Measurements from ENCODE around the gene BIN1.
"Not testable (repeated sequence)": the region's sequence is repeated elsewhere in the genome, so short reads cannot be mapped to it uniquely, and the experiment has no call there.

Gene BIN1

GRCh38 chr2:127121776-127122176 lies 14.8 kb upstream of the BIN1 start:
- no peak overlapping the region for H3K23ac ChIP-seq (ENCODE audit: low read length in 2 of 2)
- no peak overlapping the region for H3K4ac ChIP-seq (ENCODE audit: low read depth in 1 of 2, low read length in 2 of 2)
- H4K91ac ChIP-seq (ENCODE audit: low read length) = no peak overlapping the region
- 96% methylated on average over 7 of the region's 7 CpGs for WGBS
- no peaks in the 10 kb centered on the region for H3K27me3 ChIP-seq (ENCODE audit: control insufficient read depth in 1 of 2, insufficient read depth in 1 of 2, low read length in 2 of 2)
- H3K9me3 ChIP-seq (ENCODE audit: control insufficient read depth, low read length) = no peaks in the 10 kb centered on the region
- peak overlapping the region in 1 of 2 experiments; percentile 26 for H3K4me3 ChIP-seq (ENCODE audit: insufficient read depth in 1 of 2, low read depth in 1 of 2, low read length in 2 of 2)
- H2AFZ ChIP-seq (ENCODE audit: low read depth, low read length) = no peak overlapping the region
- H3K79me1 ChIP-seq (replicated peaks; ENCODE audit: low read length, poor library complexity, severe bottlenecking) = no peaks in the 10 kb centered on the region
- peak overlapping the region; percentile 64 for H3K9ac ChIP-seq (ENCODE audit: low read length)
- H2BK120ac ChIP-seq (ENCODE audit: low read depth, low read length) = no peak overlapping the region
- no peaks in the 10 kb centered on the region for H3K36me3 ChIP-seq (ENCODE audit: control insufficient read depth in 1 of 2, insufficient read depth in 2 of 2, low read depth in 1 of 2, low read length in 2 of 2)
- peaks cover 5% of the 10 kb centered on the region for H3K4me1 ChIP-seq (ENCODE audit: control insufficient read depth, insufficient read depth, low read depth, low read length)
- no peak overlapping the region for H4K8ac ChIP-seq (ENCODE audit: low read length)
- no peak overlapping the region for H2BK5ac ChIP-seq (ENCODE audit: low read depth, low read length, poor library complexity, severe bottlenecking)
- H3K14ac ChIP-seq (ENCODE audit: low read length in 2 of 2) = no peak overlapping the region
- H2BK12ac ChIP-seq (ENCODE audit: low read length in 2 of 2) = no peak overlapping the region
- H2AK5ac ChIP-seq (ENCODE audit: low read length, severe bottlenecking) = no peak overlapping the region
- H2BK15ac ChIP-seq (ENCODE audit: low read depth, poor library complexity, severe bottlenecking) = no peak overlapping the region
- H3K4me2 ChIP-seq (ENCODE audit: low read length, poor library complexity, severe bottlenecking) = no peak overlapping the region
- no peak overlapping the region for H3K27ac ChIP-seq (ENCODE audit: low read length, poor library complexity, severe bottlenecking)
- no peak overlapping the region for H3K18ac ChIP-seq (ENCODE audit: low read depth in 1 of 2, low read length in 2 of 2)
- DNase-seq = no peak

GRCh38 chr2:127121353-127121752 lies 14.4 kb upstream of the BIN1 start:
- Histone ChIP-seq H3K27ac (ENCODE audit: low read length, poor library complexity, severe bottlenecking) (no peak overlapping the region), H3K18ac (ENCODE audit: low read depth in 1 of 2, low read length in 2 of 2) (no peak overlapping the region), H3K4me2 (ENCODE audit: low read length, poor library complexity, severe bottlenecking) (no peak overlapping the region), H3K23ac (ENCODE audit: low read length in 2 of 2) (no peak overlapping the region), H3K9ac (ENCODE audit: low read length) (peak overlapping the region; percentile 64), H3K27me3 (ENCODE audit: control insufficient read depth in 1 of 2, insufficient read depth in 1 of 2, low read length in 2 of 2) (no peaks in the 10 kb centered on the region), H4K91ac (ENCODE audit: low read length) (no peak overlapping the region), H3K36me3 (ENCODE audit: control insufficient read depth in 1 of 2, insufficient read depth in 2 of 2, low read depth in 1 of 2, low read length in 2 of 2) (no peaks in the 10 kb centered on the region), H2AK5ac (ENCODE audit: low read length, severe bottlenecking) (no peak overlapping the region), H2BK5ac (ENCODE audit: low read depth, low read length, poor library complexity, severe bottlenecking) (no peak overlapping the region), H3K4ac (ENCODE audit: low read depth in 1 of 2, low read length in 2 of 2) (no peak overlapping the region), H3K14ac (ENCODE audit: low read length in 2 of 2) (no peak overlapping the region), H3K9me3 (ENCODE audit: control insufficient read depth, low read length) (no peaks in the 10 kb centered on the region), H2BK15ac (ENCODE audit: low read depth, poor library complexity, severe bottlenecking) (no peak overlapping the region), H4K8ac (ENCODE audit: low read length) (no peak overlapping the region), H3K4me1 (ENCODE audit: control insufficient read depth, insufficient read depth, low read depth, low read length) (peaks cover 5% of the 10 kb centered on the region), H3K79me1 (replicated peaks; ENCODE audit: low read length, poor library complexity, severe bottlenecking) (no peaks in the 10 kb centered on the region), H3K4me3 (ENCODE audit: insufficient read depth in 1 of 2, low read depth in 1 of 2, low read length in 2 of 2) (peak overlapping the region in 1 of 2 experiments; percentile 26), H2BK120ac (ENCODE audit: low read depth, low read length) (no peak overlapping the region), H2BK12ac (ENCODE audit: low read length in 2 of 2) (no peak overlapping the region), H2AFZ (ENCODE audit: low read depth, low read length) (no peak overlapping the region)
- DNase-seq = no peak
- 95% methylated on average over 1 of the region's 1 CpG for WGBS

- peak overlapping the region; percentile 64 for H3K9ac ChIP-seq (ENCODE audit: low read length)
- not testable (repeated sequence) for H4K8ac ChIP-seq (ENCODE audit: low read length); DNase-seq; H2BK12ac ChIP-seq (ENCODE audit: low read length in 2 of 2); H3K18ac ChIP-seq (ENCODE audit: low read depth in 1 of 2, low read length in 2 of 2); H3K14ac ChIP-seq (ENCODE audit: low read length in 2 of 2); H3K4me2 ChIP-seq (ENCODE audit: low read length, poor library complexity, severe bottlenecking); H3K36me3 ChIP-seq (ENCODE audit: control insufficient read depth in 1 of 2, insufficient read depth in 2 of 2, low read depth in 1 of 2, low read length in 2 of 2); H3K4me1 ChIP-seq (ENCODE audit: control insufficient read depth, insufficient read depth, low read depth, low read length); H2BK15ac ChIP-seq (ENCODE audit: low read depth, poor library complexity, severe bottlenecking); H3K23ac ChIP-seq (ENCODE audit: low read length in 2 of 2); H2BK120ac ChIP-seq (ENCODE audit: low read depth, low read length); H2BK5ac ChIP-seq (ENCODE audit: low read depth, low read length, poor library complexity, severe bottlenecking); H2AK5ac ChIP-seq (ENCODE audit: low read length, severe bottlenecking); H2AFZ ChIP-seq (ENCODE audit: low read depth, low read length); H3K27ac ChIP-seq (ENCODE audit: low read length, poor library complexity, severe bottlenecking); H3K79me1 ChIP-seq (replicated peaks; ENCODE audit: low read length, poor library complexity, severe bottlenecking); H3K27me3 ChIP-seq (ENCODE audit: control insufficient read depth in 1 of 2, insufficient read depth in 1 of 2, low read length in 2 of 2); H3K4ac ChIP-seq (ENCODE audit: low read depth in 1 of 2, low read length in 2 of 2); H4K91ac ChIP-seq (ENCODE audit: low read length); H3K9me3 ChIP-seq (ENCODE audit: control insufficient read depth, low read length)
- 95% methylated on average over 20 of the region's 20 CpGs for WGBS
- peak overlapping the region in 1 of 2 experiments; percentile 1 for H3K4me3 ChIP-seq (ENCODE audit: insufficient read depth in 1 of 2, low read depth in 1 of 2, low read length in 2 of 2)
Observed at GRCh38 chr2:127120408-127120807, 13.5 kb upstream of the BIN1 start.

GRCh38 chr2:127118467-127118866 lies 11.5 kb upstream of the BIN1 start:
- Histone ChIP-seq H3K79me1 (replicated peaks; ENCODE audit: low read length, poor library complexity, severe bottlenecking) (no peaks in the 10 kb centered on the region), H2BK5ac (ENCODE audit: low read depth, low read length, poor library complexity, severe bottlenecking) (no peak overlapping the region)

More at GRCh38 chr2:127118467-127118866, 11.5 kb upstream of the BIN1 start:
- no peak overlapping the region for H4K8ac ChIP-seq (ENCODE audit: low read length)
- no peak overlapping the region for H3K18ac ChIP-seq (ENCODE audit: low read depth in 1 of 2, low read length in 2 of 2)
- 94% methylated on average over 5 of the region's 6 CpGs for WGBS
- H3K9ac ChIP-seq (ENCODE audit: low read length) = no peak overlapping the region
- no peak overlapping the region for H2AFZ ChIP-seq (ENCODE audit: low read depth, low read length)
- H2AK5ac ChIP-seq (ENCODE audit: low read length, severe bottlenecking) = no peak overlapping the region
- H2BK12ac ChIP-seq (ENCODE audit: low read length in 2 of 2) = no peak overlapping the region
- no peak overlapping the region for H4K91ac ChIP-seq (ENCODE audit: low read length)
- H3K4me2 ChIP-seq (ENCODE audit: low read length, poor library complexity, severe bottlenecking) = no peak overlapping the region
- H2BK15ac ChIP-seq (ENCODE audit: low read depth, poor library complexity, severe bottlenecking) = no peak overlapping the region
- no peak overlapping the region for H3K14ac ChIP-seq (ENCODE audit: low read length in 2 of 2)
- no peak overlapping the region for H2BK120ac ChIP-seq (ENCODE audit: low read depth, low read length)
- H3K4me1 ChIP-seq (ENCODE audit: control insufficient read depth, insufficient read depth, low read depth, low read length) = peaks cover 4% of the 10 kb centered on the region
- H3K27ac ChIP-seq (ENCODE audit: low read length, poor library complexity, severe bottlenecking) = no peak overlapping the region
- DNase-seq = no peak
- H3K9me3 ChIP-seq (ENCODE audit: control insufficient read depth, low read length) = no peaks in the 10 kb centered on the region
- no peak overlapping the region for H3K23ac ChIP-seq (ENCODE audit: low read length in 2 of 2)
- no peaks in the 10 kb centered on the region for H3K36me3 ChIP-seq (ENCODE audit: control insufficient read depth in 1 of 2, insufficient read depth in 2 of 2, low read depth in 1 of 2, low read length in 2 of 2)
- no peak overlapping the region for H3K4ac ChIP-seq (ENCODE audit: low read depth in 1 of 2, low read length in 2 of 2)
- H3K27me3 ChIP-seq (ENCODE audit: control insufficient read depth in 1 of 2, insufficient read depth in 1 of 2, low read length in 2 of 2) = no peaks in the 10 kb centered on the region
- H3K4me3 ChIP-seq (ENCODE audit: insufficient read depth in 1 of 2, low read depth in 1 of 2, low read length in 2 of 2) = no peak overlapping the region

All from mesenchymal stem cell (in vitro differentiated cells and primary cell).